ENCODE results near the gene NDUFV1. TPM values are rescaled to one million over a fixed set of nuclear protein-coding genes. Genes with fewer than 3 reads are reported as not detected.
"Not testable (repeated sequence)": the region's sequence is repeated elsewhere in the genome, so short reads cannot be mapped to it uniquely, and the experiment has no call there.

The NDUFV1 gene
- total RNA-seq, 1 experiment from 2014 or later = 216 TPM

DNA sequence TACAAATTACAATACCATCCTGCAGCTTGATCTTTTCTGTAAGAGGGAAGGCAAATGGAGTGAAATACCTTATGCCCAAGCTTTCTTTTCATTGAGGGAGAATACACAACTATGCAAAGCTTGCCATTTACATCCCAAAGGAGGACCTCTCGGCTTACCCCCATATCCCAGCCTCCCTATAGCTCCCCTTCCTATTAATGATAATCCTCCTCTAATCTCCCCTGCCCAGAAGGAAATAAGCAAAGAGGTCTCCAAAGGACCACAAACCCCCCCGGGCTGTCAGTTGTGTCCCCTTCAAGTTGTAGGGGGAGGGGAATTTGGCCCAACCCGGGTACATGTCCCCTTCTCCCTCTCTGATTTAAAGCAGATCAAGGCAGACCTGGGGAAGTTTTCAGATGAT lies 15.2 kb downstream of the NDUFV1 start:
- H3K9me3 Mint-ChIP-seq (ENCODE audit: low read depth, unreplicated experiment); H3K4me3 Mint-ChIP-seq (ENCODE audit: low read depth, unreplicated experiment); H3K36me3 Mint-ChIP-seq (ENCODE audit: insufficient read depth, unreplicated experiment); H3K27me3 Mint-ChIP-seq (ENCODE audit: unreplicated experiment); DNase-seq; intact Hi-C loops (cut with micrococcal nuclease; ENCODE audit: unreplicated experiment); H3K27ac Mint-ChIP-seq (ENCODE audit: unreplicated experiment); CTCF ChIA-PET; H3K4me1 Mint-ChIP-seq (ENCODE audit: low read depth, unreplicated experiment); BruUV-seq (replicated peaks): not testable (repeated sequence)

DNA sequence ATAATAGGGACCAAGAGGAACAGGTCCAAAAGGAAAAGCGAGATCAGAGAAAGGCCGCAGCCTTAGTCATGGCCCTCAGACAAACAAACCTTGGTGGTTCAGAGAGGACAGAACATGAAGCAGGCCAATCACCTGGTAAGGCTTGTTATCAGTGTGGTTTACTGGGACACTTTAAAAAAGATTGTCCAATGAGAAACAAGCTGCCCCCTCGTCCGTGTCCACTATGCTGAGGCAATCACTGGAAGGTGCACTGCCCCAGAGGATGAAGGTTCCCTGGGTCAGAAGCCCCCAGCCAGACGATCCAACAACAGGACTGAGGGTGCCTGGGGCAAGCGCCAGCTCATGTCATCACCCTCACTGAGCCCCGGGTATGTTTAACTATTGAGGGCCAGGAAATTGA lies 16.2 kb downstream of the NDUFV1 start:
- DNase-seq; H3K27ac Mint-ChIP-seq (ENCODE audit: unreplicated experiment); H3K4me3 Mint-ChIP-seq (ENCODE audit: low read depth, unreplicated experiment); H3K36me3 Mint-ChIP-seq (ENCODE audit: insufficient read depth, unreplicated experiment); intact Hi-C loops (cut with micrococcal nuclease; ENCODE audit: unreplicated experiment); BruUV-seq (replicated peaks); H3K9me3 Mint-ChIP-seq (ENCODE audit: low read depth, unreplicated experiment); H3K4me1 Mint-ChIP-seq (ENCODE audit: low read depth, unreplicated experiment); H3K27me3 Mint-ChIP-seq (ENCODE audit: unreplicated experiment); CTCF ChIA-PET: not testable (repeated sequence)

DNA sequence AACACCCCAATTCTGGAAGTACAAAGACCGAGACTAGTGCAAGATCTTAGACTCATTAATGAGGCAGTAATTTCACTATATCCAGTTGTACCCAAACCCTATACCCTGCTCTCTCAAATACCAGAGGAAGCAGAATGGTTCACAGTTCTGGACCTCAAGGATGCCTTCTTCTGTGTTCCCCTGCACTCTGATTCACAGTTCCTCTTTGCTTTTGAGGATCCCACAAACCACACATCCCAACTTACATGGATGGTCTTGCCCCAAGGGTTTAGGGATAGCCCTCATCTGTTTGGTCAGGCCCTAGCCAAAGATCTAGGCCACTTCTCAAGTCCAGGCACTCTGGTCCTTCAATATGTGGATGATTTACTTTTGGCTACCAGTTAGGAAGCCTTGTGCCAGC lies 17.1 kb downstream of the NDUFV1 start:
- DNase-seq; H3K27ac Mint-ChIP-seq (ENCODE audit: unreplicated experiment); H3K36me3 Mint-ChIP-seq (ENCODE audit: insufficient read depth, unreplicated experiment); H3K4me1 Mint-ChIP-seq (ENCODE audit: low read depth, unreplicated experiment); BruUV-seq (replicated peaks); H3K9me3 Mint-ChIP-seq (ENCODE audit: low read depth, unreplicated experiment); H3K27me3 Mint-ChIP-seq (ENCODE audit: unreplicated experiment); intact Hi-C loops (cut with micrococcal nuclease; ENCODE audit: unreplicated experiment); H3K4me3 Mint-ChIP-seq (ENCODE audit: low read depth, unreplicated experiment): not testable (repeated sequence)
- CTCF ChIA-PET = interaction anchor here (1.2 kb wide), 1 partner anchor 51 kb away, joined by 3 read pairs; no protein-coding TSS in a partner anchor

DNA sequence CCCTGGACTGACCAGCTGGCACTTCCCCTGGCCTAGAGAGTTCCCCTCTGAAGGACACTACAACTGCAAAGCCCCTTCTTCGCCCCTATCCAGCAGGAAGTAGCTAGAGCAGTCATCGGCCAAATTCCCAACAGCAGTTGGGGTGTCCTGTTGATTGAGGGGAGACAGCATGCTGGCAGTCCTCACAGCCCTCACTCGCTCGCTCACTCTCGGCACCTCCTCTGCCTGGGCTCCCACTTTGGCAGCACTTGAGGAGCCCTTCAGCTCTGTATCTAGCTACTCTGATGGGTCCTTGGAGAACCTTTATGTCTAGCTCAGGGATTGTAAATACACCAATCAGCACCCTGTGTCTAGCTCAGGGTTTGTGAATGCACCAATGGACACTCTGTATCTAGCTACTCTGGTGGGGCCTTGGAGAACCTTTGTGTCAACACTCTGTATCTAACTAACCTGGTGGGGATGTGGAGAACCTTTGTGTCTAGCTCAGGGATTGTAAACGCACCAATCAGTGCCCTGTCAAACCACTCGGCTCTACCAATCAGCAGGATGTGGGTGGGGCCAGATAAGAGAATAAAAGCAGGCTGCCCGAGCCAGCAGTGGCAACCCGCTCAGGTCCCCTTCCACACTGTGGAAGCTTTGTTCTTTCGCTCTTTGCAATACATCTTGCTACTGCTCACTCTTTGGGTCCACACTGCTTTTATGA lies 19.5 kb downstream of the NDUFV1 start:
- H3K27ac Mint-ChIP-seq (ENCODE audit: unreplicated experiment); intact Hi-C loops (cut with micrococcal nuclease; ENCODE audit: unreplicated experiment); BruUV-seq (replicated peaks); CTCF ChIA-PET; H3K4me3 Mint-ChIP-seq (ENCODE audit: low read depth, unreplicated experiment); H3K4me1 Mint-ChIP-seq (ENCODE audit: low read depth, unreplicated experiment); DNase-seq; H3K9me3 Mint-ChIP-seq (ENCODE audit: low read depth, unreplicated experiment); H3K27me3 Mint-ChIP-seq (ENCODE audit: unreplicated experiment): not testable (repeated sequence)
- peaks cover 11% of the 10 kb centered on the region for H3K36me3 Mint-ChIP-seq (ENCODE audit: insufficient read depth, unreplicated experiment)

DNA sequence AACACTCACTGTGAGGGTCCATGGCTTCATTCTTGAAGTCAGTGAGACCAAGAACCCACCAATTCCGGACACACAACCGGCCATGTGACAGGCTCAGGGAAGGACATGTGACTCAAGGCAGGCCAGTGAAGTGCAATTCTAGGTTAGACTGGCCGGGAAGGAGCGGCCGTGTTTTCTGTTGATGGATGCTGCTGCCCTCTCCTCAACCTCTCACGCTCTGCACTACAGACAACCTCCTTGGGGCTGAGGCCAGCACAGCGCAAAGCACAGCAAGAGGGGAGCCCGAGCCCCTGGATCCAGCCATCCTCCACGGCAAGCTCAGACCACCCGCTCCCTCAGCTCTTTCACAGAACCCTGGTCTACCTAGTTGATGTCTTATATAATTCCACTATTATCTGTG lies 20.2 kb downstream of the NDUFV1 start:
- no peak for DNase-seq
- Mint-ChIP-seq H3K27ac (ENCODE audit: unreplicated experiment) (no peak overlapping the region), H3K9me3 (ENCODE audit: low read depth, unreplicated experiment) (no peaks in the 10 kb centered on the region), H3K36me3 (ENCODE audit: insufficient read depth, unreplicated experiment) (peaks cover 11% of the 10 kb centered on the region), H3K27me3 (ENCODE audit: unreplicated experiment) (no peaks in the 10 kb centered on the region), H3K4me3 (ENCODE audit: low read depth, unreplicated experiment) (no peak overlapping the region), H3K4me1 (ENCODE audit: low read depth, unreplicated experiment) (no peaks in the 10 kb centered on the region)
- intact Hi-C loops (cut with micrococcal nuclease; ENCODE audit: unreplicated experiment) = no loop called here
- BruUV-seq (replicated peaks) = no TSS peak
- TF ChIP-seq, protein P1, sequence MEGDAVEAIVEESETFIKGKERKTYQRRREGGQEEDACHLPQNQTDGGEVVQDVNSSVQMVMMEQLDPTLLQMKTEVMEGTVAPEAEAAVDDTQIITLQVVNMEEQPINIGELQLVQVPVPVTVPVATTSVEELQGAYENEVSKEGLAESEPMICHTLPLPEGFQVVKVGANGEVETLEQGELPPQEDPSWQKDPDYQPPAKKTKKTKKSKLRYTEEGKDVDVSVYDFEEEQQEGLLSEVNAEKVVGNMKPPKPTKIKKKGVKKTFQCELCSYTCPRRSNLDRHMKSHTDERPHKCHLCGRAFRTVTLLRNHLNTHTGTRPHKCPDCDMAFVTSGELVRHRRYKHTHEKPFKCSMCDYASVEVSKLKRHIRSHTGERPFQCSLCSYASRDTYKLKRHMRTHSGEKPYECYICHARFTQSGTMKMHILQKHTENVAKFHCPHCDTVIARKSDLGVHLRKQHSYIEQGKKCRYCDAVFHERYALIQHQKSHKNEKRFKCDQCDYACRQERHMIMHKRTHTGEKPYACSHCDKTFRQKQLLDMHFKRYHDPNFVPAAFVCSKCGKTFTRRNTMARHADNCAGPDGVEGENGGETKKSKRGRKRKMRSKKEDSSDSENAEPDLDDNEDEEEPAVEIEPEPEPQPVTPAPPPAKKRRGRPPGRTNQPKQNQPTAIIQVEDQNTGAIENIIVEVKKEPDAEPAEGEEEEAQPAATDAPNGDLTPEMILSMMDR (IDR thresholded peaks at IDR 0.05; ENCODE audit: unreplicated experiment) = no peak
- CTCF ChIA-PET = no interaction called here

DNA sequence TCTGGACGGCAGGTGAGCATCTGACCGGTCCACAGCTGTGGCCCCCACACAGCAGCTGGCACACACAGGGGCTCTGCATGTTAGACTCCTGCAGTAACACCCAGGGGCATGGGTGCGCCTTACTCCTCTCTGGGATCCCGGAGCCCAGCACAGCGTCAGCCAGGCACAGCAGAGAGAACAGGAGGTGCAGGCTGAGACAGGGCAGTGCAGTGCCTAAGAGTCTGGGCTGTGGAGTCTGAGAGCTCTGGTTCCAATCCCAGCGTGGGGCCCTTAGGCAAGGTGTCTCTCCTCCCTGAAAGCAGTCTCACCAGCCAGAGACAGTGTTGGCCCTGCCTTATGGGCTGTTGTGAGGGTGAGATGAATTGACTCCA lies 20.7 kb downstream of the NDUFV1 start:
- no TSS peak for BruUV-seq (replicated peaks)
- Mint-ChIP-seq H3K4me3 (ENCODE audit: low read depth, unreplicated experiment) (no peak overlapping the region), H3K4me1 (ENCODE audit: low read depth, unreplicated experiment) (no peaks in the 10 kb centered on the region), H3K27me3 (ENCODE audit: unreplicated experiment) (no peaks in the 10 kb centered on the region), H3K9me3 (ENCODE audit: low read depth, unreplicated experiment) (no peaks in the 10 kb centered on the region), H3K27ac (ENCODE audit: unreplicated experiment) (no peak overlapping the region), H3K36me3 (ENCODE audit: insufficient read depth, unreplicated experiment) (peaks cover 11% of the 10 kb centered on the region)
- CTCF ChIA-PET = interaction anchor here (0.6 to 1.2 kb wide), 2 partner anchors 13 to 63 kb away, joined by 3 to 6 read pairs; no protein-coding TSS in a partner anchor
- no peak for DNase-seq
- TF ChIP-seq, protein P1 (IDR thresholded peaks at IDR 0.05; ENCODE audit: unreplicated experiment) = no peak
- intact Hi-C loops (cut with micrococcal nuclease; ENCODE audit: unreplicated experiment) = no loop called here

Data from Calu3 (cell line).